DOHH2 (cell line): ENCODE measurements around the gene BDKRB2.

Experiments
- H3F3A ChIP-seq: fragments of 200-600 bp; sonication (generic), shearing (Covaris generic); 2 replicates; pipeline ENCODE4 v1.6.0; 2016; ENCODE audit warnings: antibody characterized with exemption, mild to moderate bottlenecking; ENCODE audit not compliant: control insufficient read depth, insufficient read depth
- H3K27ac ChIP-seq: fragments of 200-600 bp; sonication (generic); 2 replicates; pipeline ENCODE4 v1.5.1; 2014; ENCODE audit warnings: low read depth, mild to moderate bottlenecking, low read length, moderate library complexity
- H3K27me3 ChIP-seq: fragments of 200-600 bp; sonication (generic); 2 replicates; pipeline ENCODE4 v1.6.1; 2014; ENCODE audit warnings: mild to moderate bottlenecking, low read length, mixed read lengths; ENCODE audit not compliant: control insufficient read depth
- H3K36me3 ChIP-seq: fragments of 200-600 bp; sonication (generic); 2 replicates; pipeline ENCODE4 v1.6.1; 2014; ENCODE audit warnings: mild to moderate bottlenecking, low read length, moderate library complexity, mixed read lengths; ENCODE audit not compliant: control insufficient read depth
- H3K4me1 ChIP-seq: fragments of 200-600 bp; sonication (generic); 2 replicates; pipeline ENCODE4 v1.6.1; 2014; ENCODE audit warnings: mild to moderate bottlenecking, low read length, mixed read lengths; ENCODE audit not compliant: control insufficient read depth
- H3K4me2 ChIP-seq: fragments of 200-600 bp; sonication (generic); 2 replicates; pipeline ENCODE4 v1.6.0; 2014; ENCODE audit warnings: mild to moderate bottlenecking, low read length, moderate library complexity
- H3K4me3 ChIP-seq: fragments of 200-600 bp; sonication (generic); 2 replicates; pipeline ENCODE4 v1.5.1; 2014; ENCODE audit warnings: mild to moderate bottlenecking, low read length, mixed read lengths
- H3K79me2 ChIP-seq: fragments of 200-600 bp; sonication (generic); 2 replicates; pipeline ENCODE4 v1.6.1; 2014; ENCODE audit warnings: mild to moderate bottlenecking, low read length, mixed read lengths; ENCODE audit not compliant: control insufficient read depth
- H3K9me2 ChIP-seq: fragments of 200-600 bp; sonication (generic); replicated peaks from 2 replicates; pipeline ENCODE4 v1.6.1; 2014; ENCODE audit warnings: mild to moderate bottlenecking, low read length, mixed read lengths; ENCODE audit not compliant: control insufficient read depth
- H3K9me3 ChIP-seq: fragments of 200-600 bp; sonication (generic); 2 replicates; pipeline ENCODE4 v1.6.1; 2014; ENCODE audit warnings: antibody characterized with exemption, low read length, mixed read lengths; ENCODE audit not compliant: control insufficient read depth, insufficient read depth
- H4K20me1 ChIP-seq: fragments of 200-600 bp; sonication (generic); 2 replicates; pipeline ENCODE4 v1.6.0; 2014; ENCODE audit warnings: low read depth, mild to moderate bottlenecking, antibody characterized with exemption, low read length, moderate library complexity; ENCODE audit not compliant: control insufficient read depth, insufficient read depth
- CTCF ChIP-seq: fragments of 200-600 bp; sonication (generic); IDR thresholded peaks from one replicate; pipeline ENCODE4 v1.5.1; 2014; ENCODE audit warnings: antibody characterized with exemption, mild to moderate bottlenecking, low read depth, low read length; ENCODE audit not compliant: poor library complexity, severe bottlenecking
- EZH2phosphoT487 ChIP-seq: fragments of 200-600 bp; sonication (generic); IDR thresholded peaks from 2 replicates; pipeline ENCODE4 v1.6.1; 2017; ENCODE audit warnings: borderline replicate concordance, mild to moderate bottlenecking, antibody characterized with exemption, low read length, moderate library complexity, mixed read lengths

The BDKRB2 gene

GRCh38 chr14:96189281-96189711, 15.3 kb upstream of the BDKRB2 start:
- Histone ChIP-seq H3K4me3 (no peak overlapping the region), H3K9me3 (no peaks in the 10 kb centered on the region), H3K4me2 (no peak overlapping the region), H4K20me1 (no peaks in the 10 kb centered on the region), H3F3A (no peaks in the 10 kb centered on the region), H3K79me2 (no peaks in the 10 kb centered on the region), H3K4me1 (no peaks in the 10 kb centered on the region), H3K9me2 (no peaks in the 10 kb centered on the region), H3K27me3 (no peaks in the 10 kb centered on the region), H3K36me3 (no peaks in the 10 kb centered on the region), H3K27ac (no peak overlapping the region)
- TF ChIP-seq EZH2phosphoT487 (no peak), CTCF (no peak)

- Histone ChIP-seq H3K9me3 (no peaks in the 10 kb centered on the region), H3K79me2 (no peaks in the 10 kb centered on the region), H3K27me3 (no peaks in the 10 kb centered on the region), H3K27ac (no peak overlapping the region), H3K4me1 (no peaks in the 10 kb centered on the region), H3K36me3 (no peaks in the 10 kb centered on the region), H3K9me2 (no peaks in the 10 kb centered on the region), H3F3A (no peaks in the 10 kb centered on the region), H3K4me2 (no peak overlapping the region), H4K20me1 (no peaks in the 10 kb centered on the region), H3K4me3 (no peak overlapping the region)
- no peak for TF ChIP-seq CTCF
- TF ChIP-seq EZH2phosphoT487 = no peak
Observed at GRCh38 chr14:96191353-96191752, 13.3 kb upstream of the BDKRB2 start.

GRCh38 chr14:96191841-96192462, 12.7 kb upstream of the BDKRB2 start:
- Histone ChIP-seq H3K9me2 (no peaks in the 10 kb centered on the region), H3K4me2 (no peak overlapping the region), H3K9me3 (no peaks in the 10 kb centered on the region), H3K27me3 (no peaks in the 10 kb centered on the region), H3K4me3 (no peak overlapping the region), H3K79me2 (no peaks in the 10 kb centered on the region), H4K20me1 (no peaks in the 10 kb centered on the region), H3F3A (no peaks in the 10 kb centered on the region), H3K4me1 (no peaks in the 10 kb centered on the region), H3K36me3 (no peaks in the 10 kb centered on the region), H3K27ac (no peak overlapping the region)
- no peak for TF ChIP-seq CTCF
- no peak for TF ChIP-seq EZH2phosphoT487
